ENCODE measurements around the gene TTC9.
"Not testable (repeated sequence)": the region's sequence is repeated elsewhere in the genome, so short reads cannot be mapped to it uniquely, and the experiment has no call there.

TTC9 gene

DNA sequence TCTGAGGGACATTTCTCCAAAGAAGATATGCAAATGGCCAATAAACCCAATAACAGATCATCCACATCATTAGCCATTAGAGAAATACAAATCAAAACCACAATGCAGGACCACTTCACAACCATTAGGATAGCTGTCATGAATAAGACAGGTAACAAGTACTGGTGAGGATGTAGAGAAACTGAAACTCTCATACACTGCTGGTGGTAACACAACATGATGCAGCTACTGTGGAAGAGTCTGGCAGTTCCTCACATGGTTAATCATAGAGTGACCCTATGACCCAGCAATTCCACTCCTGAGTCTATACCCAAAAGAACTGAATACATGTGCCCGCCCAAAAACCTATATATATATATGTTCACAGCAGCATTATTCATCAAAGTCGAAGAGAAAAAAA is 39.0 kb downstream of the TTC9 start:
- DNase-seq (ENCODE audit: low read depth), result no peak

DNA sequence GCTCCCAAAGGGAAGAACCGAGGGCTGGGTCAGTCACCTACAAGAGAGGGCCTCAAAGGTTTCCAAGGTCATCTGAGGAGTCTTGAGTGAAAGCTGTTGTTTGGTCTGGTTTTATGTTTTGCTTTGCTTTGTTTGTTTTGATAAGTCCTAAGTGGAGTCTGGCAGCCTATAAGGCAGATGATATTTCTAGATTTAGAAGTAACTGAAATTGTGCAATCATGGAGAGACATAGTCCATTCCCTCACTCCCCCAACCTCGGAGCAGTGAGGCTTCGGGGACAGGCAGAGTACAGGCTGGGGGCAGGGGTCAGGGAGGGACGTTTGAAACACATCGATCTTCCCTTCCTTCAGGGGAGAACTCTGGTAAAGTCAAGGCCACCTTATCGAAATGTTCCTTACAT is 42.3 kb downstream of the TTC9 start:
- DNase-seq (ENCODE audit: low read depth), result no peak

DNA sequence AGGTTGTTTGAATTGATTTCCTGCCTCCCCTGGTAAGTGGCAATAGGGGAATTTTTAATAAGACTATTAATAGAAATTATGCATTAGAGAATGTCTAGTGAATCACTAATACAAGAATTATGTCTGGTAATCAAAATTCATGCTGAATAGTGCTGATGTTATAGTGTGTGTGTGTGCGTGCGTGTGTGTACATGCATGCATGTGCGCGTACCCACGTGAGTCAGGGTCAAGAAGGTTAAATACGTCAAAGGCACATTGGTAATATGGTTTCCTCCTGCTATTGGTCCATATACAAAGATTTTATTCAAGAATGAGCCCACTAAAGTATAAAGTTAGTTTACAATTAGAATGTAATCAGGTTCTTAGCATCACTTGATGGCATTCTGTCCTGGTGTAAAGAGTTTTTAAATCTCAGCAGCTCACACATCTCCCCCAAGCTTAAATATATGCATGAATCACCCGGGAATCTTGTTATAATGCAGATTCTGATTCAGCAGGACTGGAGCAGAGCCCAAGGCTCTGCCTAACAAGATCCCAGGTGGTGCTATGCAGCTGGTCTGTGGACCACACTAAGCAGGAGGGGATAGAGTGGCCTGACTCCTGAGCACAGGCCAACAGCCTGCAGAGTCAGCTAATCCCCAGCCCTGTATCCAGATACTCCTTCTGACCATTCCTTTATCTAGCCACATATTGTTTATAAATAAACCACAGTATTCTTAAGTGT is 43.9 kb downstream of the TTC9 start:
- DNase-seq (ENCODE audit: low read depth), result no peak

DNA sequence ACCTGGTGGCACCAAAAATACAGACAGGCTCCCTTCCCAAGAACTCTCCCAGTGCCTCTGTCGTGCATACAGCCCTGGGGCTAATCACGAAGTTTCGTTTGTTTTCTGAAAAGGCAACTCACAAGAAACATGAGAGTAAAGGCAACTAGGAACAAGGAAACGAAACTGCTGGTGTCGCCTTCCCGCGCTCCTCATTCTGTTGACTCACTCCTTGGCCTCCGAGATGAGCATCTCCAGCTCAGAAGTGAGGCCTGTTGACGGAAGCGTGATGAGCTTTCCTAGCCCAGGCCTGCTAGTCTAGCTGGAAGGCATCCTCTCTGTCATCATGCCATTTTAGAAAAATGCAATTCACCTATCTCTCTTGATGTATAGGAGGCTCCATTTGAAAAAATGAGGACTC is 50.5 kb downstream of the TTC9 start:
- no peak for DNase-seq (ENCODE audit: low read depth)

DNA sequence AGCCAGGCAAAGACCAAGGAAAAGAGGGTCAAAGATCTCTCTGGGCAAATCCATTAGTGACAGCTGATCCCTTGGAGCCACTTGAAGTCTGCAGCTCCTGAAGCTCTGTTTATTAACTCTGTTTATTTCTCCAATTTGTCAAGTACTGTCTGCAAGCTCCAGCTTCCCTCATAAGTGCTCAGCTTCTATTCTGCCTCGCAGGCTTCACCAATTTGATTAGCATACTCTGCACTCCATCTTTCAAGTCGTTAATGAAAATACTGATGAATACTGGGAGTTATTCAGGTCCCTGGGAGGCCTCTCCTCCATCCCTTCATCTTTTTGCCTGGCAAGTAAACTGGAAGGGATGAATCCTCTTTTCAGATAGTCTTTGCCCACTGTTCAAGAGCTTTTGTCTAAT is 54.3 kb downstream of the TTC9 start:
- no peak for DNase-seq (ENCODE audit: low read depth)

GRCh38 chr14:70697701-70698100 is 56.0 kb downstream of the TTC9 start:
- no peak for DNase-seq (ENCODE audit: low read depth)

GRCh38 chr14:70698288-70698687 is 56.6 kb downstream of the TTC9 start:
- no peak for DNase-seq (ENCODE audit: low read depth)

DNA sequence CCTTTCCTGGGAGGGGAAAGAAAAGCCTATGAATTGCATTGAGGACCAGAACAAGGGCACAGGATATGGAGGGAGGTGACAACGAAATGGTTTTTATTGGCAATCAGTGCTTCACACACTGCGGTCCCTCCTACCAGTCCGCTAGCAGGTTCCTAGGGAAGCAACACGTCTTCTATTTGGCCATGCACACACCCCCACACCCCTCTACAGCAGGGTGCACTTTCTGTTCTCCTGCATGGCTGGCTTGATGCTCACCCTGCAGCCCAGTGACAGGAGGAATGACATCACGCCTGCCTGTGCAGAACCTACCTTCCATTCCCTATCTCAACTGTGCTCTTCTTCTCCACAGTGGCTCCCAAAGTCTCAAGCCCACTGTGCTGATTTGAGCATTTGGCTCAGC is 57.9 kb downstream of the TTC9 start:
- no peak for DNase-seq (ENCODE audit: low read depth)

GRCh38 chr14:70700955-70701585 is 59.4 kb downstream of the TTC9 start:
- DNase-seq (ENCODE audit: low read depth), result no peak

GRCh38 chr14:70701610-70702009 is 59.9 kb downstream of the TTC9 start:
- no peak for DNase-seq (ENCODE audit: low read depth)

DNA sequence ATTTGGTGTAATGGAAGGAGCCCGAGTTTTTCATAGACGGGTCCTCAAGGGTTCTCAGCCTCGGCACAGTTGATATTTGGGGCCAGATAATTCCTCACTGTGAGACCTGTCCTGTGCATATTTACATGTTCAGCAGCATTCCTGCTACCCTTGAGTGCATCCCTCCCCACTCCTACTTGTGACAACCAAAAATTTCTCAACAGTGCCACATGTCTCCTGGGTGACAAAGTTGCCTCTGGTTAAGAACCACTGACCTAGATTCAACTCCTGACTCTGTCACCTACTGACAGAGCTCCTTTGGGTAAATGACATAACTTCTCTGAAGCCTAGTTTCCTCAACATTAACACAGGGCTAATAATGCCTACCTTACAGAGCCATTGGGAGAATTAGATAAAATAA is 60.4 kb downstream of the TTC9 start:
- DNase-seq (ENCODE audit: low read depth), result no peak

GRCh38 chr14:70703621-70704168 is 62.0 kb downstream of the TTC9 start:
- DNase-seq (ENCODE audit: low read depth), result not testable (repeated sequence)

DNA sequence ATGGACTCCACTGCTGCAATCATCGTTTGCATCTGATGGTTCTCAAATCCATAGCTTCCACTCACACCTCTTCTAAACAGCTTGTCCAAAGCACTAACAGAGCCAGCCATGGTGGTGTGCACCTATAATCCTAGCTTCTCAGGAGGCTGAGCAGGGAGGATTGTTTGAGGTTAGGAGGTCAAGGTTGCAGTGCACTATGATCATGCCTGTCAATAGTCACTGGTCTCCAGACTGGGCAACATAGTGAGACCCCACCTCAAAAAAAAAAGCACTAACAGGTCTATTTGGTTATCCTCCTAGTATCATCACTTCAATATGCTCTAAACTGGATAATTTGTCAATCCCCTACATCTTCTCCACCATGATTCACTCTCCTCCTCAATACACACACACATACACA is 63.2 kb downstream of the TTC9 start:
- DNase-seq (ENCODE audit: low read depth), result no peak

DNA sequence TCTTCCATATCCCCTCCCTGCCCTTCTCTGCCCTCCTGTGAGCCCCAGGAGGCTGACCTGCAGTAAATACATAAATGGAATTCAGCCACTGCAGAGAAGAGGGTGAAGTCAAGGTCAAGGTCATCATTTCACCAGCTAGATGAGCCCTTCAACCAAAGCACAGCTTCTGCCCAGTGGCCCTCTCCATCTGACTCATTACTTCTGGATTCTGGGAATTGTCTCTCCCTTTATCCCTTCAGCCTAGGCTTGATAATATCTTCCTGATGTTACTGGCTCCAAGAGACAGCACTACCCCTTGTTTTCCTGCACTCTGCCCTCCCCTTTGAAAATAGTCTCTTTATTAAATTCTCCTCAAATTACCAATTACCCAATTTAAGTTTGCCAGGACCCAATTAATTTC is 64.5 kb downstream of the TTC9 start:
- DNase-seq (ENCODE audit: low read depth), result no peak

DNA sequence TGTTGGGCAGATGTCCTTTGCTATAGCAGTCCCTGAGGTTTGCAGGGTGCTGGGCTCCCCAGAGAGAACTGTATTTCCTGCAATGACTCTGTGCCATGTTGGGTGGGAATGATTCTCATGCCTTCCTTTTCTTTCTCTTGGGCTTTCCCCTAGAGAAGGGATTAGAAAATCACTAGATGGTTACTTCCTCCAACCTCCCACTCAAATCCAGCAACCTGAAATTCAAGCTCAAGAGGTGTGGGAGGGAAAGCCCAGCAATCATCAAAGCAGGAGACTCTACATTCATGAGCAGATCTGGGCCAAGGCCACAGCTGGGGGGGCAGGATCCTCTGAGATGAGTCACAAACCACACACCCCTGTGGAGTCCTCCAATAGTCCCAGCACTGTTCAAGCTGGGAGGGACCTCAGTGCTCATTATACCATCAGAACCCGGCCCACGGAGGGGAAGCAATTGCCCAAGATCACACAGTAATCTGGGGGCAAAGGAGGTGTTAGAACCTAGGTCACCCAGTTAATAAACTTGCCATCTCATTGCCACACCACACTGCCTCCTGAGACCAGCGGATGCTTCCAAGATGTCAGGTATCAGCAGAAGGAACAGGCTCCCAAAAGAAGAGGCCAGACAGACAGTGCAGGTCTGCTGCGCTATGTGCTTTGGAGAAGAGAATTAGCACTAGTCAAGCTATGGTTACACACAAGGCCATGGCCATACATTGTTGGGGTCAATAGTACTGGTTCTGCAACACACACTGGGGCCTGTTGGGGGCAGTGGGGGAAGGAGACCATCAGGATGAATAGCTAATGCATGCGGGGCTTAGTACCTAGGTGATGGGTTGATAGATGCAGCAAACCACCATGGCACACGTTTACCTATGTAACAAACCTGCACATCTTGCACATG is 65.7 kb downstream of the TTC9 start:
- no peak for DNase-seq (ENCODE audit: low read depth)

GRCh38 chr14:70708717-70709570 is 67.2 kb downstream of the TTC9 start:
- no peak for DNase-seq (ENCODE audit: low read depth)

DNA sequence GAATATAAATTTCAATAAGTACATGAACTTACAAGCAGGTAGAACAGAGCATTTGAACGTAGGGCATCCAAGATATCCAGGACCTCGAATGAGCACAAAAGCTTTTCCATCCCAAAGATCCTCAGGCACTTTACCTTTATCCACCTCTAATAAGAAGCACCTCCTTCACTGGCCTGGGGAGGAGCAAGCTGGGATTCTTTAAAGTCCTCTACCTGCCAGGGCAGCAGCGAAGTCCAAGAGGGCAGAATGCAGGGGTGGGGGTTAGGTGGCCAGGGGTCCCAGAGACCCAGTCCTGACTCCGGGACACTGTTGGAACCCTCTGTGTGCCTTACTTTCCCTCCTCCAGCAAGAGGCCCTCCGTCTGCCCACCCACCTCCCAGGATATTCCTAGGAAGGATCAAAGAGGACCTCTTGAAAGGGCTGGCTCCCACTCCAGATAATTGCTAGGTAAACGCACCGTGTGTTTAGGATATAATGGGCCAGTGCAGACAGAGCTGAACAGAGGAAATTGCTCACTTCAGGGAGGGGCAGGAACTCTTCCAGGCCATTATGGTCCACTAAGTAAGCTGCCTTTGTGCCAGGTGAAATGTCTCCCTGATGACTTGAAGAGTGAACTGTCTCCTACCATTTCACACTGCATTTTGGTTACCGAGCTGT is 68.1 kb downstream of the TTC9 start:
- no peak for DNase-seq (ENCODE audit: low read depth)

DNA sequence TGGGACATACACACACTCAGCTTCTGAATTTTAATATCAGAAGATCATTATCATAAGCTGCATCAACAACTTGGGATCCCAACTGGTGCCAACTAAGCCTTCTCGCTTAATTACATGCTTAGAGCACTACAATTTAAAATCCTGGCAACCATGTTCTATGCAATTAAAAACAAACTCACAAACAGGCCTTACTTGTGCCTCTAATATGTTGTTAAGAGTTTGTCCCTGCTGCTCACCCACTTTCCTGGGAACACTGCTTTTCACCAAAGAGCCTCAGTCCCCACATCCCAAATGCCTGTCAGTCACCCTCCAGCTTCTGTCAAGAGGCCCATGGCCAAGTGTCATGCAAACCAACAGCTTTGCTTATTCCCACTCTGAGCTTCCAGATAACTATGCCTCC is 69.7 kb downstream of the TTC9 start:
- no peak for DNase-seq (ENCODE audit: low read depth)

DNA sequence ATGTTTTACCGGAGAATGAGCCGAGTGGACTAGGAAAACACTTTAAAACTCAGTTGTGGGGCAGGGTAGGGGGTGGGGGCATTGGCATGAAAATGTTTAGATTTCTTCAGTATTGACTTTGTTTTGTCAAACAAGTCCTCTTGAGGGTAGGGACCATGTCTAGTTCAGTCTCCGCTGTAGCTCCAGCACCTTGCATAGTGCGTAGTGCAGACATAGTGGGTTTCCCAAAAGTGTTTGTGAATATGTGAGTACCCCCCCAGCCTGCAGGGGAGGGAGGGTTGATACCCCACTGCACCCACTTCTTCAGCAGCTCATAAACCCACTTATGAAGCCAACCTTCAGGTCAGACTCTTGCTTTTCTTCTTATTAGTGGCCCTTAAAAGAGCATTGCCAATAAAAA is 71.4 kb downstream of the TTC9 start:
- DNase-seq (ENCODE audit: low read depth), result no peak

- no peak for DNase-seq (ENCODE audit: low read depth)
These were observed 71.8 kb downstream of the TTC9 start for GRCh38 chr14:70713511-70713916.

- DNase-seq (ENCODE audit: low read depth), result no peak
These were observed 72.4 kb downstream of the TTC9 start for GRCh38 chr14:70714055-70714550.
